Activated T-cell treated with anti-CD3 and anti-CD28 coated beads for 24 hours (primary cell): ENCODE results near the gene TSTD1.
"Not testable (repeated sequence)": the region's sequence is repeated elsewhere in the genome, so short reads cannot be mapped to it uniquely, and the experiment has no call there.

Source experiments
- DNase-seq: peaks from one replicate; pipeline ENCODE4 v3.0.0-alpha.2; 2020; ENCODE audit warnings: low read depth

TSTD1 gene

DNA sequence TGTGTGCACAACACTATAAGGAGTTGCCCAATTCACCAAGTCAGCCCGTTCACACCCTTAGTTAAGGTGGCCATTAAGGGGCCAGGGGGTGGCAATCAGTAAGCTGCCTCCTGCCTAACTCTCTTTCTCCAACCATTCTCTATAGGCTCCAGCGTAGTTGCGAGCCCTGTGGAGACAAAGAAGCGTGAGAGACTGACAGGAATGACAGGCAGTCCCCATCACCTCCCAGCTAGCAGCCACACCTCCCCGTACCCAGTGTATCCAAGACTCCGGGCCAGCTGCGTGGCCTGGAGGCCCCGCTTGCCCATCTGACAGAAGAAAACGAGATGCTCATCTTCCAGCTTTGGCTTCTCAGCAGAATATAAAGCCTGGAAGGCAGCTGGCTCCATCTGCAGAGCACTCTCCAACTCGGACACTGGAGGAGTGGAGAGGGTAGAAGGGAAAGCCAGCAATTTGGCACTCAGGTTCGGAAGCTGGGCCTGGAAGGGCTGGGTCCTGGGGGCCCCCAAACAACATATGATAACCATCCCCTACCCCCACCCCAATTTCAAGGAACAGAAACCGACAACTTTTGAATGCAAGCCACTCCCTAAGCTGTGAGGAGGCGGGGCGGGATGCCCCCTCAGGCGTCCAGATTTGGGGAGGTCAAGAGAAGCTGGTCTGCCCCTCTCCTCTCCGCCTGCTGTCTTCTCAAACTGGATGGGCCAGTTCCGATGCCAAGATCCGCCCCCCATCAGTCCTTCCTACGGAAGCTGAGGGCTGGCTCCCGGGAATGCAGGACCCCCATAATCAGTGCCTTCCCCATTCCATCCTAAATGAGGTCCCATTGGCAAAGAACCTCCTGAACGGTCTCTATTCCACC lies 872 bp downstream of the TSTD1 start:
- DNase-seq: no peak

GRCh38 chr1:161033751-161034150 lies 5.0 kb downstream of the TSTD1 start:
- no peak for DNase-seq

GRCh38 chr1:161032409-161032808 lies 6.4 kb downstream of the TSTD1 start:
- DNase-seq: no peak

- no peak for DNase-seq
Observed at GRCh38 chr1:161031874-161032273, 6.9 kb downstream of the TSTD1 start.

DNA sequence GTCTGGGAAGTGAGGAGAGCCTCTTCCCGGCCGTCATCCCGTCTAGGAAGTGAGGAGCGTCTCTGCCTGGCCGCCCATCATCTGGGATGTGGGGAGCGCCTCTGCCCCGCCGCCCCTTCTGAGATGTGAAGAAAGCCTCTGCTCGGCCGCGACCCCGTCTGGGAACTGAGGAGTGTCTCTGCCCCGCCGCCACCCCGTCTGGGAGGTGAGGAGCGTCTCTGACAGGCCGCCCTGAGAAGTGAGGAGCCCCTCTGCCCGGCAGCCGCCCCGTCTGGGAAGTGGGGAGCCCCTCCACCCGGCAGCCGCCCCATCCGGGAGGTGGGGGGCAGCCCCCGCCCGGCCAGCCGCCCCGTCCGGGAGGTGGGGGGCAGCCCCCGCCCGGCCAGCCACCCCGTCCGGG lies 9.3 kb downstream of the TSTD1 start:
- not testable (repeated sequence) for DNase-seq

GRCh38 chr1:161026954-161027353 lies 11.8 kb downstream of the TSTD1 start:
- peak; percentile 20 for DNase-seq

GRCh38 chr1:161022432-161022831 lies 16.3 kb downstream of the TSTD1 start:
- not testable (repeated sequence) for DNase-seq

- DNase-seq: no peak
Observed at GRCh38 chr1:161021970-161022353, 16.8 kb downstream of the TSTD1 start.

GRCh38 chr1:161021165-161021969 lies 17.4 kb downstream of the TSTD1 start:
- DNase-seq: peak; percentile 76

DNA sequence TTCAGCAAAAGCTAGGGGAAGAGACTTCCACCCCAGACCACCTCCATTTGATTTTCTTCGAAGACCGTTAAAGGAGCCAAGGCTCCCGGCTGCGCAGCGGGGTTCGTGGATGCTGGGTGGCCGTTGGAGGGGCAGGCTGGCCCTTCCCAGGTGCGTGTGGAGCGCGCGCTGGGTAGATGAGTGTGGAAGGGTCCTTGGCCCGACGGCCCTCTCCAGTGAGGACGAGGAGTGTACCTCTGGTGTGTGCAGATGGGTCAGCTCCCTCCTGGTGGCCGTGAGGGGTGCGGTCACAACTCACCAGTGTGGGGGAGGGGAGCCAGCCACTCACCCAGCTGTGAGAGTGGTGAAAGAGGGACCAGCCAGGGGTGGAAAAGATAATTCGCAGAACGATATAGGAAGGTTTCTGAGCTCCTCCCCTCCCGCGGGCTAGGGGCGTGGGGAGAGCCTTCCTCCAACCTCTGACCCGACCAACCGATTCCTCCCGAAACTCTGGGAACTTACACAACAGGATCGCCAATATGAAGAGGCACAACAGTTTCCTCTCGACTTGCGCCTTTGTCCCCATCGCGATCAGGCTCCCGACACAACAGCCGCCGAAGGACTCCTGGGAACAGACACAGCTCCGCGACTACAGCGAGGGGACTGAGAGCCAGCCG lies 18.1 kb downstream of the TSTD1 start, which contains the start of gene F11R:
F11R (minus strand) TSS at position 644 of the 656 bp plus-strand sequence; CDS start at position 565, 79 bp downstream.
- DNase-seq: no peak

GRCh38 chr1:161019751-161020495 lies 18.8 kb downstream of the TSTD1 start:
- DNase-seq: no peak

- not testable (repeated sequence) for DNase-seq
Observed at GRCh38 chr1:161019111-161019660, 19.6 kb downstream of the TSTD1 start.

DNA sequence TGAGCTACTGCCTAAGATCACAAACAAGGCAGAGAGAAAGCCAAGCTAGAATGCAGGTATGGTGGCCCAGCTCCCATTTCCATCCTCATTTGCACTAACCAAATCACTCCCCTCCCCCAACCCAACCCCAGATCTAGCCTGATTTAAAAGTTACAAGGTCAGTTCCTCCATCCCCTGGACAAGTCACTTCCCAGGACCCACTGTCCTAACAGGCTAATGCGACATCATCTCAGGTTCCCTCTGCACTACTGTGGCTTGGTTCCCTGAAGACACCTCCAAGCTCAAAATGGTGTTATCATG lies 20.2 kb downstream of the TSTD1 start:
- DNase-seq: no peak

DNA sequence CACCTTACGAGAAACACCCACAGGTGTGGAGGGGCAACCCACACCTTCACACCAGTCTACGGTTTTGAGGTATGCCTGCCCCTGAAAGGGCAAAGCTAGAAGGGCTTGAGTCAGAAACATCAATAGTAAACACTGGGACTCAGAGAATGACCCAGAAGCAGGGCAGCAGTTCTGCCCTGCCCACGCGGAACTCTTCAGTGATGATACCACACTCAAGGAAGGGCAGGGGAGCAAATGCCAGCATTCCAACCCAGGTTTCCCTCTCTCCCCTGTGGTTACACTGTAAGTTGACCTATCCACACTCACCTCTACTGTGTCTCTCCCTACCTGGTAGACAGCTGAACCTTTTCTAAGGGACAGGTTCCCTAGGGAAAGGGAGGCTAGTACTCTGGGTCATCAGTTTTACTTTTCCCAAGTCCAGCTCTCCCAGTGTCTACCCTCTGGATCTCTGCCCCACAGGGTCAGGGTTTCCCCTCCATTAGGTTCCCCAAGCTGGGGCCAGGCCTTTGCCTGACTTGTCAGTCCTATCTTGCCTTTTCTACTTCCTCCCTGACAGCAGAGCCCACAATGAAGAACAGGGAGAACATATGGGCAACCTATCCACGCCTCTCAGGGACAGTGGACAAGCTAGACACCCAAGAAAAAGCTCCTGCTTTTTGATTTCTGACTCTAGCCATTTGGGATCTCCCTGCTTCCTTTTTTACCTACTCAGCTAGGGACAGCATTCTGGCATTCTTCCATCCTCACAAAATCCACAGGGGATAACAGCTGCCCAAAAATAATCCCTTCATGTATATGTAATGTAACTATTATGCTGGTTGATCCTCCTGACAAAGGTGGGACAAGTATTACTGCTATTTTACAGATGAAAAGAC lies 20.8 kb downstream of the TSTD1 start:
- DNase-seq: no peak

- DNase-seq: not testable (repeated sequence)
Observed at GRCh38 chr1:161017181-161017580, 21.6 kb downstream of the TSTD1 start.

DNA sequence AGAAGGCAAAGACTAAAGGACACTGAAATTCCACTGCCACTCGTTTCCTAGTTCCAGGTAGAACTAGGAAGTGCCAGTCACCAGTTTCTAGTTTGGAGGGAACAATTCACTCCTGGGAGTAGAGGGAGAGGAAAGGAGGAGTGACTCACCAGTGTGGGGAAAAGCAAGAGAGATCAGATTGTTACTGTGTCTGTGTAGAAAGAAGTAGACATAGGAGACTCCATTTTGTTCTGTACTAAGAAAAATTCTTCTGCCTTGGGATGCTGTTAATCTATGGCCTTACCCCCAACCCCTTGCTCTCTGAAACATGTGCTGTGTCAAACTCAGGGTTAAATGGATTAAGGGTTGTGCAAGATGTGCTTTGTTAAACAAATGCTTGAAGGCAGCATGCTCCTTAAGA lies 22.1 kb downstream of the TSTD1 start:
- not testable (repeated sequence) for DNase-seq

- DNase-seq: peak; percentile 52
Observed at GRCh38 chr1:161013488-161014230, 25.1 kb downstream of the TSTD1 start.

DNA sequence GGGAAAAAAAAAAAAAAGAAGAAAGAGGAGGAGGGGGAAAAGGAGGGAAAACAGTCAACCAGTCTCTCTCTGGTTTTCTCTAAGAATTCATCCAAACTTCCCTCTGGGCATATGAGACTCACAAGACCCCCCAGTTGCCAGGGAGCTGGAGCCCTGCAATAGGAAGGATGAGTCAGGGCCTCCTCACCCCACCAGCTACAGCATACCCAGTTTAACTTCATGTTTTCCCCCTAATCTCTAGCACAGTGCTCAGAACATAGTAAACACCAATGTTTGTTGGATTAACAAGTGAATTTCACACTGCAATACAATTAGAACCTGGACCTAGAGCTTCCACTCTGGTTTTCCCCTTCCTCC lies 25.7 kb downstream of the TSTD1 start:
- no peak for DNase-seq

DNA sequence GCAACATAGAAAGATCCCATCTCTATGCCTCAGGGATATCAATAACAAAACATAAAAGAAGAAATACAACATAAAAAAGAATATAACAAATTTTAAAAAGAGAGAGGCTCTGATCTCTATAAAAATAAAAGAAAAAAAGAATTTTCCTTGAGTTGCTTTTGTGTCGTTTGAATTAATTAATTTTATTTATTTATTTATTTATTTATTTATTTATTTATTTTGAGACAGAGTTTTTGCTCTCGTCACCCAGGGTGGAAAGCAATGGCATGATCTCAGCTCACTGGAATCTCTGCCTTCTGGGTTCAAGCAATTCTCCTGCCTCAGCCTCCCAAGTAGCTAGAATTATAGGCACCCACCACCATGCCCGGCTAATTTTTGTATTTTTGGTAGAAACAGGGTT lies 26.3 kb downstream of the TSTD1 start:
- DNase-seq: no peak

DNA sequence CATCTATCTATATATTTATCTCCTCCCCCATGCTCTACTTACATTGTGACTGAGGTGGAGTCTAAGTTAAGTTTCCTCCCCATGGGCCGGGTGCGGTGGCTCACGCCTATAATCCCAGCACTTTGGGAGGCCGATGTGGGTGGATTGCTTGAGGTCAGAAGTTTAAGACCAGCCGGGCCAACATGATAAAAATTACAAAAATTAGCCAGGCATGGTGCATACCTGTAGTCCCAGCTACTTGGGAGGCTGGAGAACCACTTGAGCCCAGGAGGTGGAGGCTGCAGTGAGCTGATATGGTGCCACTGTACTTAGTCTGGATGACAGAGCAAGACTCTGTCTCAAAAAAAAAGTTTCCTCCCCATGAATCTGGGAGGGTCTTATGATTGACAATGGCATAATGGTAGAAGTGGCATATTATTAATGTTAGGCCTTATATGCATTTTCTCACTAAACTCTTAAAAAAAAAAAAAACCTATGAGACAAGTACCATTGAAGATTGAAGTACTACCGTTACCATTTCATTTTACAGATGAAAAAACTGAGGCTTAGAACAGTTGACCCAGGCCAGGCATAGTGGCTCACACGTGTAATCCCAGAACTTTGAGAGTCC lies 29.1 kb downstream of the TSTD1 start:
- no peak for DNase-seq
